MCF 10A (cell line): ENCODE results near the gene SVBP. TPM values are rescaled to one million over a fixed set of nuclear protein-coding genes. Genes with fewer than 3 reads are reported as not detected.

Experiments
- BruUV-seq: library from RNA; stranded (reverse); fragments of 400-500 nt; replicated peaks from 2 replicates; lab custom pipeline; 2021; lab: Mats Ljungman, UMichigan
- CTCF ChIA-PET: fragments of 300-600 bp; sonication (Branson Sonifier 250); formaldehyde crosslinking; extraction: SDS; loops from one replicate; lab custom pipeline; 2021; ENCODE audit warnings: antibody characterized with exemption, inconsistent platforms; lab: Yijun Ruan, JAX
- POLR2A ChIA-PET: fragments of 300-600, 350-650 bp; sonication (Branson Sonifier 250); formaldehyde crosslinking; extraction: SDS; loops from one replicate; lab custom pipeline; 2020; ENCODE audit warnings: antibody characterized with exemption, inconsistent platforms; lab: Yijun Ruan, JAX
- DNase-seq: peaks from one replicate; pipeline ENCODE4 v3.0.0-alpha.2; 2018; ENCODE audit not compliant: unreplicated experiment
- H3K27ac Mint-ChIP-seq: one replicate; pipeline ENCODE4 v1.8.0; 2022; ENCODE audit warnings: mild to moderate bottlenecking, low read depth, mixed read lengths; ENCODE audit not compliant: unreplicated experiment
- H3K27me3 Mint-ChIP-seq: one replicate; pipeline ENCODE4 v1.8.0; 2022; ENCODE audit warnings: mixed read lengths; ENCODE audit not compliant: insufficient read depth, unreplicated experiment
- H3K36me3 Mint-ChIP-seq: one replicate; pipeline ENCODE4 v1.8.0; 2022; ENCODE audit warnings: mild to moderate bottlenecking, moderate library complexity, mixed read lengths; ENCODE audit not compliant: insufficient read depth, unreplicated experiment
- H3K4me1 Mint-ChIP-seq: one replicate; pipeline ENCODE4 v1.8.0; 2022; ENCODE audit warnings: mixed read lengths; ENCODE audit not compliant: insufficient read depth, unreplicated experiment
- H3K4me3 Mint-ChIP-seq: one replicate; pipeline ENCODE4 v1.8.0; 2022; ENCODE audit warnings: mild to moderate bottlenecking, moderate library complexity, mixed read lengths; ENCODE audit not compliant: unreplicated experiment
- H3K9me3 Mint-ChIP-seq: one replicate; pipeline ENCODE4 v1.8.0; 2022; ENCODE audit warnings: mixed read lengths; ENCODE audit not compliant: unreplicated experiment
- CTCF ChIP-seq: fragments of 200-600 bp; IDR thresholded peaks from one replicate; pipeline ENCODE4 v1.8.0; 2022; ENCODE audit warnings: antibody characterized with exemption, mild to moderate bottlenecking; ENCODE audit not compliant: unreplicated experiment
- intact Hi-C: fragments of 100-400 bp; cut with micrococcal nuclease; formaldehyde crosslinking; loops from 2 replicates; pipeline ENCODE4 v1.14.1; 2022
- total RNA-seq: library from RNA; stranded (reverse); gene quantifications from 2 replicates; pipeline ENCODE4 v1.2.3, GENCODE V29; 2022

Gene SVBP
- total RNA-seq, 1 experiment from 2014 or later = 15.7 TPM

GRCh38 chr1:42834803-42835202 lies 17.6 kb upstream of the SVBP start:
- Mint-ChIP-seq H3K27me3 (no peaks in the 10 kb centered on the region), H3K27ac (no peak overlapping the region), H3K9me3 (no peaks in the 10 kb centered on the region), H3K4me3 (no peak overlapping the region), H3K4me1 (no peaks in the 10 kb centered on the region), H3K36me3 (peaks cover 12% of the 10 kb centered on the region)
- BruUV-seq = no TSS peak
- ChIA-PET POLR2A (interaction anchor here (2.1 to 4.1 kb wide), 2 partner anchors 11 to 18 kb away, joined by 7 to 29 read pairs; partner anchors contain the start of genes ERMAP, SVBP and ZNF691), CTCF (no interaction called here)
- intact Hi-C loops = no loop called here
- TF ChIP-seq CTCF = no peak
- no peak for DNase-seq

- no peak for TF ChIP-seq CTCF
- ChIA-PET POLR2A (interaction anchor here (1.0 to 4.1 kb wide), 2 partner anchors 12 to 67 kb away, joined by 3 to 29 read pairs; partner anchors contain the start of gene ZNF691), CTCF (interaction anchor here (1.2 kb wide), 1 partner anchor 28 kb away, joined by 3 read pairs; no protein-coding TSS in a partner anchor)
- no peaks in the 10 kb centered on the region for H3K9me3 Mint-ChIP-seq
- H3K36me3 Mint-ChIP-seq = peaks cover 12% of the 10 kb centered on the region
- DNase-seq = no peak
- H3K4me1 Mint-ChIP-seq = no peaks in the 10 kb centered on the region
- no TSS peak for BruUV-seq
- H3K27ac Mint-ChIP-seq = no peak overlapping the region
- H3K4me3 Mint-ChIP-seq = no peak overlapping the region
- no peaks in the 10 kb centered on the region for H3K27me3 Mint-ChIP-seq
- intact Hi-C loops = no loop called here
Observed at GRCh38 chr1:42833981-42834380, 16.8 kb upstream of the SVBP start.

GRCh38 chr1:42832641-42833240 lies 15.5 kb upstream of the SVBP start:
- POLR2A ChIA-PET = interaction anchor here (0.8 to 4.1 kb wide), 3 partner anchors 11 to 15 kb away, joined by 3 to 29 read pairs (median 4); partner anchors contain the start of genes ERMAP, SVBP and ZNF691
- no peak for TF ChIP-seq CTCF
- no peak overlapping the region for H3K27ac Mint-ChIP-seq
- H3K36me3 Mint-ChIP-seq = peaks cover 12% of the 10 kb centered on the region
- no peaks in the 10 kb centered on the region for H3K9me3 Mint-ChIP-seq
- no peaks in the 10 kb centered on the region for H3K4me1 Mint-ChIP-seq
- no peak overlapping the region for H3K4me3 Mint-ChIP-seq
- CTCF ChIA-PET = interaction anchor here (0.6 to 1.4 kb wide), 4 partner anchors 20 to 241 kb away, joined by 3 to 4 read pairs (median 4); partner anchors contain the start of genes C1orf50 and P3H1
- no TSS peak for BruUV-seq
- intact Hi-C loops = no loop called here
- H3K27me3 Mint-ChIP-seq = no peaks in the 10 kb centered on the region
- DNase-seq = no peak

- no TSS peak for BruUV-seq
- TF ChIP-seq CTCF = no peak
- H3K9me3 Mint-ChIP-seq = no peaks in the 10 kb centered on the region
- POLR2A ChIA-PET = interaction anchor here (3.0 kb wide), 1 partner anchor 13 kb away, joined by 8 read pairs; no protein-coding TSS in a partner anchor
- H3K4me1 Mint-ChIP-seq = no peaks in the 10 kb centered on the region
- no peak overlapping the region for H3K27ac Mint-ChIP-seq
- H3K27me3 Mint-ChIP-seq = no peaks in the 10 kb centered on the region
- intact Hi-C loops = no loop called here
- H3K4me3 Mint-ChIP-seq = no peak overlapping the region
- peaks cover 12% of the 10 kb centered on the region for H3K36me3 Mint-ChIP-seq
- no peak for DNase-seq
- CTCF ChIA-PET = interaction anchor here (0.6 kb wide), 1 partner anchor 8 kb away, joined by 5 read pairs; no protein-coding TSS in a partner anchor
Observed at GRCh38 chr1:42831273-42831672, 14.1 kb upstream of the SVBP start.
